Tibial artery (tissue), 4 donors: ENCODE results near the gene NRXN3.

Experiments
- DNase-seq, 2 donors: peaks; one replicate each; pipeline ENCODE4 v3.0.0-alpha.2; 2019
- H3K27ac ChIP-seq, 2 donors: fragments of 200-600 bp; sonication (generic) in 1 of 2; 1 replicate in 1 of 2; 2 replicates in 1 of 2; pipeline ENCODE4 v1.5.1; 2018 to 2019; ENCODE audit warnings: mild to moderate bottlenecking in 1 of 2
- H3K27me3 ChIP-seq, 2 donors: fragments of 200-600 bp; sonication (generic) in 1 of 2; one replicate each; pipeline versions ENCODE4 v1.5.1 to v1.6.0; 2016 to 2019
- H3K36me3 ChIP-seq, 3 donors: fragments of 200-600 bp; sonication (generic) in 2 of 3; one replicate each; pipeline ENCODE4 v1.5.1; 2016 to 2019; ENCODE audit warnings: mild to moderate bottlenecking in 2 of 3
- H3K4me1 ChIP-seq, 4 donors: fragments of 200-600 bp; sonication (generic) in 2 of 4; 1 replicate in 3 of 4; 2 replicates in 1 of 4; pipeline ENCODE4 v1.5.1; 2016 to 2019
- H3K4me3 ChIP-seq, 2 donors: fragments of 200-600 bp; sonication (generic) in 1 of 2; 1 replicate in 1 of 2; 2 replicates in 1 of 2; pipeline ENCODE4 v1.5.1; 2018 to 2019; ENCODE audit warnings: mild to moderate bottlenecking in 2 of 2
- H3K9me3 ChIP-seq, 3 donors: fragments of 200-600 bp; sonication (generic) in 1 of 3; one replicate each; pipeline ENCODE4 v1.5.1; 2016 to 2019
- CTCF ChIP-seq, 2 experiments: fragments of 200-600 bp in 1 of 2; fragments of 450-650 bp in 1 of 2; IDR thresholded peaks; one replicate each; pipeline ENCODE4 v1.5.1; 2017 to 2019; ENCODE audit warnings: antibody characterized with exemption in 2 of 2, mild to moderate bottlenecking in 1 of 2, moderate library complexity in 1 of 2
- intact Hi-C: fragments of 100-400 bp; cut with DNase I; formaldehyde crosslinking; loops from one replicate; pipeline ENCODE4 v1.15.0; 2023; ENCODE audit warnings: low total_unique reads

NRXN3 gene

GRCh38 chr14:79134361-79134760 lies 964.2 kb downstream of the NRXN3 start:
- H3K36me3 ChIP-seq: no peaks in the 10 kb centered on the region
- no peak overlapping the region for H3K4me3 ChIP-seq
- TF ChIP-seq CTCF (IDR thresholded peaks at IDR 0.05): no peak
- no peak for DNase-seq
- peaks cover 0 to 12% (median 5%) of the 10 kb centered on the region in 3 donors for H3K9me3 ChIP-seq
- H3K4me1 ChIP-seq: no peaks in the 10 kb centered on the region
- H3K27me3 ChIP-seq: no peaks in the 10 kb centered on the region
- H3K27ac ChIP-seq: no peak overlapping the region
- intact Hi-C loops: loop anchor here (5.0 kb wide), 1 partner anchor 98 kb away; no protein-coding TSS in a partner anchor

GRCh38 chr14:79136071-79137044 lies 966.2 kb downstream of the NRXN3 start:
- TF ChIP-seq CTCF (IDR thresholded peaks at IDR 0.05): no peak

GRCh38 chr14:79137045-79137430 lies 966.9 kb downstream of the NRXN3 start:
- no peaks in the 10 kb centered on the region for H3K27me3 ChIP-seq

More at GRCh38 chr14:79136071-79137044, 966.2 kb downstream of the NRXN3 start:
- no peaks in the 10 kb centered on the region for H3K27me3 ChIP-seq
- H3K4me3 ChIP-seq: no peak overlapping the region
- no peak overlapping the region for H3K27ac ChIP-seq
- intact Hi-C loops: no loop called here
- DNase-seq: no peak
- H3K36me3 ChIP-seq: no peaks in the 10 kb centered on the region
- H3K9me3 ChIP-seq: peaks cover 0 to 12% (median 5%) of the 10 kb centered on the region in 3 donors
- no peaks in the 10 kb centered on the region for H3K4me1 ChIP-seq

GRCh38 chr14:79137836-79138235 lies 967.7 kb downstream of the NRXN3 start:
- Histone ChIP-seq H3K27me3 (no peaks in the 10 kb centered on the region), H3K36me3 (no peaks in the 10 kb centered on the region), H3K9me3 (peaks cover 0 to under 1% (median 0%) of the 10 kb centered on the region in 3 donors), H3K4me3 (no peak overlapping the region), H3K4me1 (no peaks in the 10 kb centered on the region), H3K27ac (no peak overlapping the region)
- no peak for TF ChIP-seq CTCF (IDR thresholded peaks at IDR 0.05)
- no peak for DNase-seq
- intact Hi-C loops: no loop called here

More at GRCh38 chr14:79137045-79137430, 966.9 kb downstream of the NRXN3 start:
- no peaks in the 10 kb centered on the region for H3K36me3 ChIP-seq
- no peak for DNase-seq
- intact Hi-C loops: no loop called here
- H3K9me3 ChIP-seq: peaks cover 0 to 6% (median 0%) of the 10 kb centered on the region in 3 donors
- no peaks in the 10 kb centered on the region for H3K4me1 ChIP-seq
- no peak for TF ChIP-seq CTCF (IDR thresholded peaks at IDR 0.05)
- no peak overlapping the region for H3K27ac ChIP-seq
- no peak overlapping the region for H3K4me3 ChIP-seq

GRCh38 chr14:79144896-79145295 lies 974.7 kb downstream of the NRXN3 start:
- H3K36me3 ChIP-seq: no peaks in the 10 kb centered on the region
- H3K27me3 ChIP-seq: no peaks in the 10 kb centered on the region
- TF ChIP-seq CTCF (IDR thresholded peaks at IDR 0.05): no peak
- DNase-seq: no peak
- H3K4me3 ChIP-seq: no peak overlapping the region
- intact Hi-C loops: no loop called here
- H3K9me3 ChIP-seq: no peaks in the 10 kb centered on the region
- no peaks in the 10 kb centered on the region for H3K4me1 ChIP-seq
- no peak overlapping the region for H3K27ac ChIP-seq
